Tibial nerve (tissue), 4 donors: Measurements from ENCODE around the gene PRDX5. TPM values are rescaled to one million over a fixed set of nuclear protein-coding genes. Genes with fewer than 3 reads are reported as not detected.

ENCODE experiments used
- DNase-seq, 2 donors: peaks; one replicate each; pipeline ENCODE4 v3.0.0-alpha.2; 2019; ENCODE audit warnings: low spot score in 2 of 2
- H3K27ac ChIP-seq, 4 donors: fragments of 200-600 bp; sonication (generic) in 3 of 4; one replicate each; pipeline ENCODE4 v1.5.1; 2017 to 2019; ENCODE audit warnings: mild to moderate bottlenecking in 1 of 4
- H3K27me3 ChIP-seq, 2 donors: fragments of 200-600 bp; sonication (generic) in 1 of 2; one replicate each; pipeline versions ENCODE4 v1.5.1 to v1.6.0; 2017 to 2019
- H3K36me3 ChIP-seq, 3 donors: fragments of 200-600 bp; sonication (generic); one replicate each; pipeline ENCODE4 v1.5.1; 2018 to 2019
- H3K4me1 ChIP-seq, 4 donors: fragments of 200-600 bp; sonication (generic) in 3 of 4; one replicate each; pipeline ENCODE4 v1.5.1; 2017 to 2019
- H3K4me3 ChIP-seq, 4 donors: fragments of 200-600 bp; sonication (generic) in 3 of 4; one replicate each; pipeline ENCODE4 v1.5.1; 2017 to 2019; ENCODE audit warnings: mild to moderate bottlenecking in 1 of 4, moderate library complexity in 1 of 4
- H3K9me3 ChIP-seq, 4 donors: fragments of 200-600 bp; sonication (generic) in 3 of 4; one replicate each; pipeline ENCODE4 v1.5.1; 2017 to 2019
- CTCF ChIP-seq, 5 experiments: fragments of 200-600 bp in 3 of 5; fragments of 450-650 bp in 2 of 5; sonication (generic) in 3 of 5; IDR thresholded peaks; one replicate each; pipeline ENCODE4 v1.5.1; 2016 to 2019; ENCODE audit warnings: antibody characterized with exemption in 5 of 5, mild to moderate bottlenecking in 3 of 5, moderate library complexity in 2 of 5
- EP300 ChIP-seq, 2 donors: sonication (generic); formaldehyde crosslinking; IDR thresholded peaks; one replicate each; pipeline ENCODE4 v1.6.1; 2017; ENCODE audit warnings: antibody characterized with exemption in 2 of 2, mild to moderate bottlenecking in 1 of 2
- POLR2A ChIP-seq, 2 donors: fragments of 450-650 bp; IDR thresholded peaks; one replicate each; pipeline ENCODE4 v1.6.1; 2017; ENCODE audit warnings: antibody characterized with exemption in 2 of 2, mild to moderate bottlenecking in 2 of 2, moderate library complexity in 2 of 2
- WGBS, 2 donors: methylation state at CpG; one replicate each; pipeline ENCODE4 v1.1.5; 2018; 5-methylcytosine and 5-hydroxymethylcytosine counted together
- total RNA-seq, 4 donors: library from RNA; depleted of rRNA; stranded (reverse); fragments of >200 nt; gene quantifications; one replicate each; pipeline ENCODE4 v1.1.0, GENCODE V29; 2016

The PRDX5 gene
- total RNA-seq, 4 donors from 2014 or later: 142 to 246 (median 204) TPM

GRCh38 chr11:64352099-64352994, 34.4 kb downstream of the PRDX5 start:
- H3K36me3 ChIP-seq: no peaks in the 10 kb centered on the region
- TF ChIP-seq POLR2A (IDR thresholded peaks at IDR 0.05) (no peak), EP300 (IDR thresholded peaks at IDR 0.05) (no peak), CTCF (IDR thresholded peaks at IDR 0.05) (no peak)
- DNase-seq: no peak
- 82 to 91% methylated on average over 24 to 33 of the region's 33 CpGs for WGBS, 2 donors
- peaks cover 0 to 12% (median 4%) of the 10 kb centered on the region in 4 donors for H3K4me1 ChIP-seq
- H3K27ac ChIP-seq: no peak overlapping the region
- no peak overlapping the region for H3K4me3 ChIP-seq
- H3K9me3 ChIP-seq: no peaks in the 10 kb centered on the region
- no peaks in the 10 kb centered on the region for H3K27me3 ChIP-seq

GRCh38 chr11:64352995-64353714, 35.2 kb downstream of the PRDX5 start:
- DNase-seq: no peak
- no peak overlapping the region for H3K4me3 ChIP-seq
- H3K4me1 ChIP-seq: peaks cover 0 to 20% (median 8%) of the 10 kb centered on the region in 4 donors
- no peaks in the 10 kb centered on the region for H3K9me3 ChIP-seq
- H3K27me3 ChIP-seq: no peaks in the 10 kb centered on the region
- no peak overlapping the region for H3K27ac ChIP-seq
- TF ChIP-seq EP300 (IDR thresholded peaks at IDR 0.05) (no peak), POLR2A (IDR thresholded peaks at IDR 0.05) (no peak), CTCF (IDR thresholded peaks at IDR 0.05) (no peak)
- no peaks in the 10 kb centered on the region for H3K36me3 ChIP-seq
- WGBS, 2 donors: 81 to 82% methylated on average over 29 of the region's 34 CpGs

GRCh38 chr11:64353715-64354506, 36.0 kb downstream of the PRDX5 start:
- Histone ChIP-seq H3K9me3 (no peaks in the 10 kb centered on the region), H3K27me3 (no peaks in the 10 kb centered on the region), H3K27ac (no peak overlapping the region), H3K4me3 (no peak overlapping the region), H3K4me1 (peaks cover 0 to 25% (median 14%) of the 10 kb centered on the region in 4 donors), H3K36me3 (no peaks in the 10 kb centered on the region)
- TF ChIP-seq EP300 (IDR thresholded peaks at IDR 0.05): no peak
- TF ChIP-seq CTCF (IDR thresholded peaks at IDR 0.05): no peak
- no peak for TF ChIP-seq POLR2A (IDR thresholded peaks at IDR 0.05)
- no peak for DNase-seq
- 79 to 81% methylated on average over 13 to 18 of the region's 20 CpGs for WGBS, 2 donors

- H3K36me3 ChIP-seq: peaks cover 0 to 2% (median 0%) of the 10 kb centered on the region in 3 donors
- peak; percentile 47 to 50 for DNase-seq
- peaks cover 0 to 36% (median 24%) of the 10 kb centered on the region in 4 donors for H3K4me1 ChIP-seq
- peak overlapping the region in 2 of 4 donors; percentile 26 to 32 for H3K4me3 ChIP-seq
- WGBS, 2 donors: 9 to 15% methylated on average over 20 to 23 of the region's 23 CpGs
- peak overlapping the region in 3 of 4 donors; percentile 38 to 72 (median 66) for H3K27ac ChIP-seq
- TF ChIP-seq POLR2A (IDR thresholded peaks at IDR 0.05): no peak
- TF ChIP-seq CTCF (IDR thresholded peaks at IDR 0.05): peak; percentile 70 to 79 (median 72)
- TF ChIP-seq EP300 (IDR thresholded peaks at IDR 0.05): peak in 1 of 2 donors; percentile 12
- no peaks in the 10 kb centered on the region for H3K9me3 ChIP-seq
- H3K27me3 ChIP-seq: no peaks in the 10 kb centered on the region
These were observed 37.4 kb downstream of the PRDX5 start for GRCh38 chr11:64355078-64355940.
